ENCODE results near the gene DDRGK1. TPM values are rescaled to one million over a fixed set of nuclear protein-coding genes. Genes with fewer than 3 reads are reported as not detected.

DDRGK1 gene
- total RNA-seq, 2 donors from 2014 or later = 60.9 to 90.9 TPM

DNA sequence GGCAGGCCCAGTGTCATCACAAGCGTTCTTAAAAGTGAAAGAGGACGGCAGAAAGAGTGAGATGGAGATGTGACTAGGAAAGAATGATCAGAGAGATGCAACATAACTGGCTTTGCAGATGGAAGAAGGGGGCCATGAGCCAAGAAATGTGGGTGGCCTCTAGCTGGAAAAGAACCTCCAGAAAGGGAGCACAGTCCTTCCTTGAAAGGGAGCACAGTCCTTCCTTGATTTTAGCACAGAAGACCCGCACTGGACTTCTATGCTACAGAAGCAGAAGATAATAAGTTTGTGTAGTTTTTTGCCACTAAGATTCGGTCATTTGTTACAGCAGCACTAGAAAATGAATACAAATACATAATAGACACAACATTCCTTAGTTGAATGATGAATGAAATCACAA lies 24.2 kb downstream of the DDRGK1 start:
- no peak for ATAC-seq (ENCODE audit: insufficient number of reproducible peaks, low FRiP score, low read depth)
- TF ChIP-seq, protein P1, sequence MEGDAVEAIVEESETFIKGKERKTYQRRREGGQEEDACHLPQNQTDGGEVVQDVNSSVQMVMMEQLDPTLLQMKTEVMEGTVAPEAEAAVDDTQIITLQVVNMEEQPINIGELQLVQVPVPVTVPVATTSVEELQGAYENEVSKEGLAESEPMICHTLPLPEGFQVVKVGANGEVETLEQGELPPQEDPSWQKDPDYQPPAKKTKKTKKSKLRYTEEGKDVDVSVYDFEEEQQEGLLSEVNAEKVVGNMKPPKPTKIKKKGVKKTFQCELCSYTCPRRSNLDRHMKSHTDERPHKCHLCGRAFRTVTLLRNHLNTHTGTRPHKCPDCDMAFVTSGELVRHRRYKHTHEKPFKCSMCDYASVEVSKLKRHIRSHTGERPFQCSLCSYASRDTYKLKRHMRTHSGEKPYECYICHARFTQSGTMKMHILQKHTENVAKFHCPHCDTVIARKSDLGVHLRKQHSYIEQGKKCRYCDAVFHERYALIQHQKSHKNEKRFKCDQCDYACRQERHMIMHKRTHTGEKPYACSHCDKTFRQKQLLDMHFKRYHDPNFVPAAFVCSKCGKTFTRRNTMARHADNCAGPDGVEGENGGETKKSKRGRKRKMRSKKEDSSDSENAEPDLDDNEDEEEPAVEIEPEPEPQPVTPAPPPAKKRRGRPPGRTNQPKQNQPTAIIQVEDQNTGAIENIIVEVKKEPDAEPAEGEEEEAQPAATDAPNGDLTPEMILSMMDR (IDR thresholded peaks at IDR 0.05) = no peak
- H3K36me3 ChIP-seq = peaks cover 3% of the 10 kb centered on the region

DNA sequence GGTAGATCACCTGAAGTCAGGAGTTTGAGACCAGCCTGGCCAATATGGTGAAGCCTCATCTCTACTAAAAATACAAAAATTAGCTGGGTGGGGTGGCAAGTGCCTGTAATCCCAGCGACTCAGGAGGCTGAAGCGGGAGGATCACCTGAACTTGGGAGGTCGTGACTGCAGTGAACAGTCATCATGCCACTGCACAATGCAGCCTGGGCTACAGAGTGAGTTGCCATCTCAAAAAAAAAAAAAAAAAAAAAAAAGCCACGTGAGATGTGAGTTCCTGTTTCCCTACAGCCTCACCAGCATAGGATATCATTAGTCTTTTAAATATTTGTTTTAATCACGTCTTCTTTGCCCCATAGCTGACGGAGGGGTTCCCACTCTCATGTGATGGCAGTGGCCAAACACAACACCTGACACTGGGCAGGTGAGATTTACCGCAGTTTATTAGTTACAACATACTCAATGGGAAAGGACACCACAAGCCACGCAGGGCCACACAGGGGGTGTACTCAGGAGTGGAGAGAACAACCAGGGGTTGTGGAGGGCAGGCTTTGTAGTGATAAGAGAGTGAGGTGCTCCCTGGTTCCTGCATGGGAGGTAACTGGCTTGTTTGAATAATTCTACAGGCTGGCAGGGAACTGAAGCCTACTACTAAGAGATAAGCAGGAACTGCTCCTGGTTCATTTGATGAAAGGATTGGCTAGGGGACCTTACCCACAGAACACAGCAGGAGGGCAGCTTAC lies 26.6 kb downstream of the DDRGK1 start:
- DNase-seq (ENCODE audit: low spot score) = no peak
- H3K27ac ChIP-seq = no peak overlapping the region
- H3K27me3 ChIP-seq (replicated peaks; ENCODE audit: insufficient read depth) = no peaks in the 10 kb centered on the region
- H3K4me1 ChIP-seq (ENCODE audit: control insufficient read depth in 1 of 2, low read depth in 2 of 2) = peaks cover 0 to 14% of the 10 kb centered on the region in 2 donors
- ATAC-seq (ENCODE audit: insufficient number of reproducible peaks, low FRiP score, low read depth) = no peak
- TF ChIP-seq, protein P1 (IDR thresholded peaks at IDR 0.05) = no peak
- no peaks in the 10 kb centered on the region for H3K9me3 ChIP-seq
- H3K36me3 ChIP-seq = peaks cover 3% of the 10 kb centered on the region
- no peak overlapping the region for H3K4me3 ChIP-seq

More for the DNA sequence above, 24.2 kb downstream of the DDRGK1 start:
- peaks cover 0 to 2% of the 10 kb centered on the region in 2 donors for H3K4me1 ChIP-seq (ENCODE audit: control insufficient read depth in 1 of 2, low read depth in 2 of 2)
- no peaks in the 10 kb centered on the region for H3K27me3 ChIP-seq (replicated peaks; ENCODE audit: insufficient read depth)
- no peaks in the 10 kb centered on the region for H3K9me3 ChIP-seq
- H3K4me3 ChIP-seq = no peak overlapping the region
- no peak overlapping the region for H3K27ac ChIP-seq
- no peak for DNase-seq (ENCODE audit: low spot score)

DNA sequence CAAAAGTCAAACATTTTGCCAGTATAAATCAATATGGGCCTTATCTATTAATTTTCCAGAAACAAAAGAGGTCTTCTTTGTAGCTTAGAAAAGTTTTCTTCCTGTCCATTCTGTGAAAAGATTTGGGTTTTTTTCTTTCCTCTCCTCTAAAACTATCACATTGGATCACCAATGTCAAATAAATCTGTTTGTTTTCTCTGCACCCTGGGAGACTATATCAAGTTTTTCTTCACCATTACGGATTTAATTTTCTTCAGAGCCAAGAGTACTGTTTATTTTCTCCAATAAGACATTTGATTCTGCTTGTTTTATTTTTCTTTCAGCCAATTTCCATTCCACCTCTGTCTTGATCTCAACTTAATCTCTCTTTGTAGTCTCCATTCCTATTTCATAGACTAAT lies 29.2 kb downstream of the DDRGK1 start:
- no peak overlapping the region for H3K27ac ChIP-seq
- TF ChIP-seq, protein P1 (IDR thresholded peaks at IDR 0.05) = no peak
- DNase-seq (ENCODE audit: low spot score) = no peak
- H3K9me3 ChIP-seq = no peaks in the 10 kb centered on the region
- H3K4me1 ChIP-seq (ENCODE audit: control insufficient read depth in 1 of 2, low read depth in 2 of 2) = peaks cover 5 to 24% of the 10 kb centered on the region in 2 donors
- ATAC-seq (ENCODE audit: insufficient number of reproducible peaks, low FRiP score, low read depth) = no peak
- H3K36me3 ChIP-seq = peaks cover 3% of the 10 kb centered on the region
- H3K4me3 ChIP-seq = no peak overlapping the region
- H3K27me3 ChIP-seq (replicated peaks; ENCODE audit: insufficient read depth) = no peaks in the 10 kb centered on the region

DNA sequence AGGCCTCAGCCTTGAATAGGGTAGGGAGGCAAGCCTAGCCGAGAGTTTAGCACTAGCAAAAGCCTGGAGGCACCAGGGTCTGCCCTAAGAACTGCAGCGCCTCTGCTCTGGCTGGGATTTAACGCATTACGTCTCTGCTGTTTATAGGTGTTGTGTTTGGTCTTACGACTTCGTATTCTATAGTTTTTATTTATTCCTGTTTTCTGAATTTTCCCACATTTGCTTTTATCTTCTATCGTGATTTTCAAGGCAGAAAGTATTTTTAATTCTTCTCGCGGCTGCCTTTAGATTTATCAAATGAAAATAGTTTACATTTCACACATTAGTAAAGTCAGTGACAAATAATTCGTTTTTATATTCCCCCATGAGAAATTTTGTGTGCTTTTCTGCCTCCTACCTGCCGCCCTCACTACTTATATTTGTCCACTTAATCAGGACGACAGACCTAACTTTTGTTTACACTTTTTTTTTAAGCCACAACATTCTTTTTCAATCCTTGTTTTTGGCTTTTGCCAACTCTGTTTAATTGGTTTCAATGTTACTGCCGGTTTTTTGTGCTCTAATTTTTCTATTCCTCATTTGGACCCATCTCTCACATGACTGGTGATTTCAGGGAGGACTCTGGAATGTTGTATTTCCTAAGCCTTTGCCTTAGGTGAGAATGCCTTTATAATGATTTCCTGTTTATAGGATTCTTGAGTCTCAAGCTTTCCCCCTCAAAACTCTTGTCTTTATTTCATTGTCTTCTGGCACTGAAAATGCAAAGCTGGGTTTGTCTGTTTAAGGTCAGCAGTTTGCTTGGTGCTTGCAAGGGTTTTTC lies 29.8 kb downstream of the DDRGK1 start:
- Histone ChIP-seq H3K36me3 (peaks cover 3% of the 10 kb centered on the region), H3K9me3 (no peaks in the 10 kb centered on the region), H3K27ac (peak overlapping the region in 1 of 2 donors; percentile 55), H3K4me3 (peak overlapping the region; percentile 78), H3K27me3 (replicated peaks; ENCODE audit: insufficient read depth) (no peaks in the 10 kb centered on the region), H3K4me1 (ENCODE audit: control insufficient read depth in 1 of 2, low read depth in 2 of 2) (peaks cover 5 to 24% of the 10 kb centered on the region in 2 donors)
- ATAC-seq (ENCODE audit: insufficient number of reproducible peaks, low FRiP score, low read depth) = no peak
- no peak for DNase-seq (ENCODE audit: low spot score)
- TF ChIP-seq, protein P1 (IDR thresholded peaks at IDR 0.05) = no peak
